BLaER1 (cell line): Measurements from ENCODE around the gene MVB12A.

Experiments used
- H3K27ac ChIP-seq: shearing (Covaris generic); formaldehyde crosslinking; 2 replicates; pipeline ENCODE4 v1.8.1; 2022
- H3K27me3 ChIP-seq: shearing (Covaris generic); formaldehyde crosslinking; 2 replicates; pipeline ENCODE4 v1.8.1; 2022
- H3K36me3 ChIP-seq: shearing (Covaris generic); formaldehyde crosslinking; 2 replicates; pipeline ENCODE4 v1.8.1; 2022
- H3K4me1 ChIP-seq: shearing (Covaris generic); formaldehyde crosslinking; 2 replicates; pipeline ENCODE4 v1.8.1; 2022
- H3K4me2 ChIP-seq: shearing (Covaris generic); formaldehyde crosslinking; 2 replicates; pipeline ENCODE4 v1.8.1; 2022
- H3K4me3 ChIP-seq: shearing (Covaris generic); formaldehyde crosslinking; 2 replicates; pipeline ENCODE4 v1.8.1; 2022
- H3K9ac ChIP-seq: shearing (Covaris generic); formaldehyde crosslinking; 2 replicates; pipeline ENCODE4 v1.8.1; 2022
- H3K9me3 ChIP-seq: shearing (Covaris generic); formaldehyde crosslinking; 2 replicates; pipeline ENCODE4 v1.8.1; 2022
- H4K20me1 ChIP-seq: shearing (Covaris generic); formaldehyde crosslinking; 2 replicates; pipeline ENCODE4 v1.8.1; 2022
- Cebpa-rat ChIP-seq: shearing (Covaris generic); IDR thresholded peaks from 2 replicates; pipeline ENCODE4 v1.8.1; 2022

Gene MVB12A

DNA sequence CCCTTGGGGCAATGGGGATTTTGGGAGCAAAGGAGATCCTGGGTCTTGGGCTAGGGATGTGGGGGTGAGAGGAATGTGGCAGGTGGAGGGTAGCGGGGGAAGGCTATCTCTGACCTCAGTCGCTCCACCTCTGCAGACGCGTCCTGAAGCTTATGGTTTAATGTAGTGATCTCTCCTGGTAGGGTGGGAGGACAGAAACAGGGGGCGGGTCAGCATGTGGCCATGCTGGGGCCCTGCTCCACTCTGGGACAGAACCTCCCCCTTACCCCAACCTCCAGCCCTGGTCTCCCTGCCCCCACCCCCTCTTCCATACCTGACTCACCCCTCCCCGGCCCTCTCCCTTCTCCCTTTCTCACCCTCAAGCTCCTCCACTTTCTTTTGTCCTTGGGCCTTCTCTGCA, 15.8 kb upstream of the MVB12A start:
- H3K4me3 ChIP-seq = peak overlapping the region; percentile 69
- H3K4me2 ChIP-seq = peak overlapping the region; percentile 95
- H4K20me1 ChIP-seq = no peaks in the 10 kb centered on the region
- H3K27me3 ChIP-seq = no peaks in the 10 kb centered on the region
- peaks cover 56% of the 10 kb centered on the region for H3K4me1 ChIP-seq
- H3K9me3 ChIP-seq = no peaks in the 10 kb centered on the region
- TF ChIP-seq Cebpa-rat = no peak
- H3K27ac ChIP-seq = peak overlapping the region; percentile 82; the same call in 1 of the 2 replicates
- peak overlapping the region; percentile 76 for H3K9ac ChIP-seq
- peaks cover 33% of the 10 kb centered on the region for H3K36me3 ChIP-seq

GRCh38 chr19:17404621-17405249, 15.1 kb upstream of the MVB12A start:
- Histone ChIP-seq H3K27me3 (no peaks in the 10 kb centered on the region), H3K27ac (peak overlapping the region; percentile 82), H3K9me3 (no peaks in the 10 kb centered on the region), H3K9ac (peak overlapping the region; percentile 76), H4K20me1 (no peaks in the 10 kb centered on the region), H3K4me1 (peaks cover 50% of the 10 kb centered on the region), H3K4me3 (peak overlapping the region; percentile 69), H3K4me2 (peak overlapping the region; percentile 95), H3K36me3 (peaks cover 32% of the 10 kb centered on the region)
- TF ChIP-seq Cebpa-rat = no peak

- Histone ChIP-seq H3K27me3 (no peaks in the 10 kb centered on the region), H3K9ac (peak within 1 kb of the TSS; percentile 76), H4K20me1 (no peaks in the 10 kb centered on the region), H3K4me2 (peak within 1 kb of the TSS; percentile 95), H3K4me3 (peak within 1 kb of the TSS; percentile 69), H3K9me3 (no peaks in the 10 kb centered on the region), H3K36me3 (peaks cover 25% of the 10 kb centered on the region), H3K27ac (peak within 1 kb of the TSS; percentile 82), H3K4me1 (peaks cover 47% of the 10 kb centered on the region)
- peak; percentile 92 for TF ChIP-seq Cebpa-rat
Observed at GRCh38 chr19:17405250-17406045, 14.4 kb upstream of the MVB12A start, which contains the start of gene BST2. Gene BST2, minus strand, starts transcription at chr19:17405630. Its CDS starts 55 bp downstream, at chr19:17405575.

DNA sequence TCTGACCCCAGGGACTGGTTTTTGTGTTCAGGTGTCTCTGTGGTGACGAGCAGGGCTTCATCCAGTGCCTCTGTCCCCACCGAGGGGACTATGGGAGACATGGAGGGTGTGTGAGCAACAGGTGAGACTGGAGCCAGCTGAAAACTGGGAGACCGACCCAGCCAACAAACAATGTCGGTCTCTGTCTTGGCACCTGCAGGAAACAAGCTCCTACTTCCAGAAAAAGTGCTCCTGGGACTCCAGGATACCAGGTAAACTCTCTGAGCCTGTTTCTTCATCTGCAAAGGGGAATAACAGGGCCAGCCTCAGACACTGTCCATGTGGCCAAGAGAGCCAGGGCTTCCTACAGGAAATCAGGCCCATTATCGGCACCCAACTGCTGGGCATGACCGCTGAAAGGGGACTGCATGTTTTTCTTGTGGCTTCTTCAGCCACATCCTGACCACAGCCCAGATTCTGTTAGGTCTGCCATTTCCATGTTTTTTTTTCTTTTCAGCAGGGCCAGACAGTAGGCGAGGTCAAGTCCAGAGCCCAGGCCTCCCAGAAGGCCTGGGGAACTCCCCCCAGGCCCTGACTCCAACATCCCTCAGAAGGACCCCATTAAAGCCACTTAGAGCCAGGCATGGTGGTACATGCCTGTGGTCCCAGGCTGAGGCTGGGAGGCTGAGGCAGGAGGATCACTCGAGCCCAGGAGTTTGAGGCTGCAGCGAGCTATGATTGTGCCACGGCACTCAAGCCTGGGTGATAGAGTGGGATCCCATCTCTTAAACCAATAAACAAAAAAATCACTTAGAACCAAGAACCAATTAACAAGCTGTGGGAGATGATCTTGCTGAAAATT, 13.6 kb upstream of the MVB12A start:
- peak overlapping the region; percentile 69 for H3K4me3 ChIP-seq
- H3K9me3 ChIP-seq = no peaks in the 10 kb centered on the region
- H3K4me2 ChIP-seq = peak overlapping the region; percentile 95
- H3K27ac ChIP-seq = peak overlapping the region; percentile 82
- peaks cover 47% of the 10 kb centered on the region for H3K4me1 ChIP-seq
- no peaks in the 10 kb centered on the region for H3K27me3 ChIP-seq
- TF ChIP-seq Cebpa-rat = no peak
- no peaks in the 10 kb centered on the region for H4K20me1 ChIP-seq
- H3K9ac ChIP-seq = peak overlapping the region; percentile 76
- peaks cover 19% of the 10 kb centered on the region for H3K36me3 ChIP-seq

GRCh38 chr19:17406887-17407196, 13.0 kb upstream of the MVB12A start:
- H3K27me3 ChIP-seq = no peaks in the 10 kb centered on the region

GRCh38 chr19:17409990-17410389, 9.9 kb upstream of the MVB12A start:
- H3K36me3 ChIP-seq = peaks cover 27% of the 10 kb centered on the region
- TF ChIP-seq Cebpa-rat = no peak

More at GRCh38 chr19:17406887-17407196, 13.0 kb upstream of the MVB12A start:
- peaks cover 19% of the 10 kb centered on the region for H3K36me3 ChIP-seq
- no peaks in the 10 kb centered on the region for H4K20me1 ChIP-seq
- H3K4me1 ChIP-seq = peaks cover 53% of the 10 kb centered on the region
- H3K9ac ChIP-seq = peak overlapping the region; percentile 76
- H3K4me3 ChIP-seq = peak overlapping the region; percentile 69
- H3K27ac ChIP-seq = peak overlapping the region; percentile 82
- H3K9me3 ChIP-seq = no peaks in the 10 kb centered on the region
- no peak for TF ChIP-seq Cebpa-rat
- H3K4me2 ChIP-seq = peak overlapping the region; percentile 95

GRCh38 chr19:17411801-17412200, 8.0 kb upstream of the MVB12A start:
- Histone ChIP-seq H3K27me3 (no peaks in the 10 kb centered on the region), H3K9me3 (no peaks in the 10 kb centered on the region), H3K27ac (no peak overlapping the region), H3K4me3 (no peak overlapping the region), H3K36me3 (peaks cover 37% of the 10 kb centered on the region), H3K9ac (no peak overlapping the region; the same call in 1 of the 2 replicates), H4K20me1 (no peaks in the 10 kb centered on the region), H3K4me2 (0 out of 2 replicates have a peak overlapping the region, but pooled peaks have one; percentile 52), H3K4me1 (peaks cover 43% of the 10 kb centered on the region)
- no peak for TF ChIP-seq Cebpa-rat

More at GRCh38 chr19:17409990-17410389, 9.9 kb upstream of the MVB12A start:
- H3K4me3 ChIP-seq = no peak overlapping the region
- H3K9me3 ChIP-seq = no peaks in the 10 kb centered on the region
- H4K20me1 ChIP-seq = no peaks in the 10 kb centered on the region
- H3K27me3 ChIP-seq = no peaks in the 10 kb centered on the region
- H3K9ac ChIP-seq = no peak overlapping the region
- H3K27ac ChIP-seq = no peak overlapping the region
- no peak overlapping the region for H3K4me2 ChIP-seq
- H3K4me1 ChIP-seq = peaks cover 60% of the 10 kb centered on the region

DNA sequence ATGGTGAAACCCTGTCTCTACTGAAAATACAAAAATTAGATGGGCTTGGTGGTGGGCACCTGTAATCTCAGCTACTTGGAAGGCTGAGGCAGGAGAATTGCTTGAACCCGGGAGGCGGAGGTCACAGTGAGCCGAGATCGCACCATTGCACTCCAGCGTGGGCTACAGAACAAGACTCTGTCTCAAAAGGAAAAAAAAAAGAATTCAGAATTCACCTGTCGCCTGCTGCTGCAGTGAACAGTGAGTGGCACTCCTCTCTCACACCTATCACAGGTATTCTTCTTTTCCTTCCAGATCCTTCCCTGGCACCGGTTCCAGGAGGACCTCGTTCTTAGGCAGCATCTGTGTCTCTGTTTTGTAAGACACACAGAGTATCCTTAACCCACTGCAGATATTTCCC, 5.8 kb upstream of the MVB12A start:
- no peak overlapping the region for H3K9ac ChIP-seq
- H3K27ac ChIP-seq = no peak overlapping the region
- peaks cover 37% of the 10 kb centered on the region for H3K36me3 ChIP-seq
- no peaks in the 10 kb centered on the region for H4K20me1 ChIP-seq
- H3K4me2 ChIP-seq = no peak overlapping the region
- no peak for TF ChIP-seq Cebpa-rat
- peaks cover 33% of the 10 kb centered on the region for H3K4me1 ChIP-seq
- no peak overlapping the region for H3K4me3 ChIP-seq
- no peaks in the 10 kb centered on the region for H3K9me3 ChIP-seq
- H3K27me3 ChIP-seq = no peaks in the 10 kb centered on the region

DNA sequence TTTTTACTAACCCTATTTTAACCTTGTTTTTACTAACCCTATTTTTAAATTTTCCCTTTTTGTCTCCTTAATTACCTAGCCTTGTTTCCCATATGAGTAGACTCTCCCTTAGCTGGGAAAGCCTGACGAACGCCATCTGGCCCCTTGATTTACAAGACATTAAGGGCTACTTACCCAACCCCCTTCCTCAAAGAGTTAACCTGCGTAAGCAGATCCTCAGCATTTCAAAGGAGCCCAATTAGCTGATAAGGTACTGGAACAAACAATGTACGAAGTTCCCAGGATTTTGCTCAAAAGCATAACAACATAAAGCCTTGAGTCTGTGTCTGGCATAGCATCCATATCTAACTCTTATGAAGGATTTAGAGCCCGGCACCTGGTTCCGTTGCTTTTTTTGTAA, 4.7 kb upstream of the MVB12A start:
- Histone ChIP-seq H3K36me3 (peaks cover 37% of the 10 kb centered on the region), H3K4me1 (peaks cover 36% of the 10 kb centered on the region), H3K4me2 (no peak overlapping the region), H4K20me1 (no peaks in the 10 kb centered on the region), H3K9me3 (no peaks in the 10 kb centered on the region), H3K9ac (no peak overlapping the region), H3K4me3 (no peak overlapping the region), H3K27me3 (no peaks in the 10 kb centered on the region), H3K27ac (no peak overlapping the region)
- no peak for TF ChIP-seq Cebpa-rat
